Neural progenitor cell (in vitro differentiated cells): ENCODE data around the gene LRFN2. TPM values are rescaled to one million over a fixed set of nuclear protein-coding genes. Genes with fewer than 3 reads are reported as not detected.

Source experiments
- DNase-seq: peaks from one replicate; pipeline ENCODE4 v3.0.0-alpha.2; 2016; ENCODE audit warnings: low spot score
- H2AFZ ChIP-seq: fragments of 200-600 bp; sonication (generic); replicated peaks from 2 replicates; pipeline ENCODE4 v1.6.1; 2016; ENCODE audit warnings: antibody characterized with exemption
- H3F3A ChIP-seq: fragments of 200-600 bp; sonication (generic); 2 replicates; pipeline ENCODE4 v1.6.1; 2016; ENCODE audit warnings: antibody characterized with exemption, low read depth
- H3K27ac ChIP-seq: fragments of 200-600 bp; sonication (generic); 2 replicates; pipeline ENCODE4 v1.5.1; 2016; ENCODE audit warnings: mild to moderate bottlenecking
- H3K27me3 ChIP-seq: fragments of 200-600 bp; sonication (generic); 2 replicates; pipeline ENCODE4 v1.6.1; 2016; ENCODE audit warnings: mild to moderate bottlenecking, moderate library complexity
- H3K36me3 ChIP-seq: fragments of 200-600 bp; sonication (generic); 2 replicates; pipeline ENCODE4 v1.5.1; 2016
- H3K4me1 ChIP-seq: fragments of 200-600 bp; sonication (generic); 2 replicates; pipeline ENCODE4 v1.6.1; 2016; ENCODE audit warnings: mixed run types
- H3K4me2 ChIP-seq: fragments of 200-600 bp; sonication (generic); 2 replicates; pipeline ENCODE4 v1.6.1; 2016
- H3K4me3 ChIP-seq: fragments of 200-600 bp; sonication (generic); 2 replicates; pipeline ENCODE4 v1.5.1; 2016
- H3K79me2 ChIP-seq: fragments of 200-600 bp; sonication (generic); 2 replicates; pipeline ENCODE4 v1.6.1; 2016; ENCODE audit warnings: low read depth
- H3K9ac ChIP-seq: fragments of 200-600 bp; sonication (generic); 2 replicates; pipeline ENCODE4 v1.6.1; 2016
- H3K9me3 ChIP-seq: fragments of 200-600 bp; sonication (generic); 2 replicates; pipeline ENCODE4 v1.5.1; 2016; ENCODE audit warnings: low read depth
- H4K20me1 ChIP-seq: fragments of 200-600 bp; sonication (generic); 2 replicates; pipeline ENCODE4 v1.6.1; 2016; ENCODE audit warnings: low read depth
- H3K27ac Mint-ChIP-seq: 3 replicates; pipeline ENCODE4 v1.8.0; 2021; ENCODE audit warnings: mixed read lengths
- H3K27me3 Mint-ChIP-seq: 2 replicates; pipeline ENCODE4 v1.8.0; 2022; ENCODE audit warnings: low read depth, mild to moderate bottlenecking, inconsistent platforms, moderate library complexity, mixed read lengths; ENCODE audit not compliant: insufficient read depth
- H3K36me3 Mint-ChIP-seq: 3 replicates; pipeline ENCODE4 v1.8.0; 2021; ENCODE audit warnings: mixed read lengths
- H3K4me1 Mint-ChIP-seq: 3 replicates; pipeline ENCODE4 v1.8.0; 2021; ENCODE audit warnings: mixed read lengths
- H3K4me3 Mint-ChIP-seq: 3 replicates; pipeline ENCODE4 v1.8.0; 2021; ENCODE audit warnings: mild to moderate bottlenecking, moderate library complexity, mixed read lengths
- H3K9me3 Mint-ChIP-seq: 3 replicates; pipeline ENCODE4 v1.8.0; 2020; ENCODE audit warnings: mixed read lengths
- CTCF ChIP-seq: fragments of 200-600 bp; sonication (generic); IDR thresholded peaks from 2 replicates; pipeline ENCODE4 v1.5.1; 2017; ENCODE audit warnings: antibody characterized with exemption, mild to moderate bottlenecking
- EZH2 ChIP-seq: fragments of 200-600 bp; sonication (generic); IDR thresholded peaks from 2 replicates; pipeline ENCODE4 v1.6.1; 2017; ENCODE audit warnings: antibody characterized with exemption, mild to moderate bottlenecking, moderate library complexity
- EZH2phosphoT487 ChIP-seq: fragments of 200-600 bp; sonication (generic); IDR thresholded peaks from 2 replicates; pipeline ENCODE4 v1.6.1; 2017; ENCODE audit warnings: antibody characterized with exemption
- total RNA-seq: library from RNA; depleted of rRNA; stranded (reverse); fragments of >200 nt; gene quantifications from 2 replicates; pipeline ENCODE4 v1.2.3, GENCODE V29; 2015; ENCODE audit warnings: low replicate concordance

The LRFN2 gene
- total RNA-seq, 1 donor from 2014 or later, result not detected

GRCh38 chr6:40556881-40557280 lies 30.3 kb downstream of the LRFN2 start:
- no peak overlapping the region for H3K27ac ChIP-seq
- H3K79me2 ChIP-seq, result no peaks in the 10 kb centered on the region
- Mint-ChIP-seq H3K27me3 (peaks cover 2% of the 10 kb centered on the region), H3K4me1 (peaks cover 20% of the 10 kb centered on the region), H3K36me3 (no peaks in the 10 kb centered on the region), H3K9me3 (no peaks in the 10 kb centered on the region), H3K27ac (peak overlapping the region; percentile 2), H3K4me3 (no peak overlapping the region)
- H3K27me3 ChIP-seq, result no peaks in the 10 kb centered on the region
- H3K36me3 ChIP-seq, result no peaks in the 10 kb centered on the region
- no peaks in the 10 kb centered on the region for H3K9me3 ChIP-seq
- DNase-seq, result no peak
- H3K4me1 ChIP-seq, result peaks cover 12% of the 10 kb centered on the region
- no peak overlapping the region for H2AFZ ChIP-seq
- no peak overlapping the region for H3K4me2 ChIP-seq
- H3K4me3 ChIP-seq, result no peak overlapping the region
- no peaks in the 10 kb centered on the region for H4K20me1 ChIP-seq
- no peaks in the 10 kb centered on the region for H3F3A ChIP-seq
- TF ChIP-seq EZH2phosphoT487 (no peak), EZH2 (no peak), CTCF (no peak)
- no peak overlapping the region for H3K9ac ChIP-seq

- no peaks in the 10 kb centered on the region for H3K9me3 Mint-ChIP-seq
- Histone ChIP-seq H3K9me3 (no peaks in the 10 kb centered on the region), H3K27ac (no peak overlapping the region), H3K79me2 (no peaks in the 10 kb centered on the region), H2AFZ (no peak overlapping the region), H3K4me2 (no peak overlapping the region), H4K20me1 (no peaks in the 10 kb centered on the region), H3K9ac (no peak overlapping the region), H3K27me3 (no peaks in the 10 kb centered on the region), H3K4me3 (no peak overlapping the region), H3F3A (no peaks in the 10 kb centered on the region), H3K4me1 (peaks cover 12% of the 10 kb centered on the region), H3K36me3 (no peaks in the 10 kb centered on the region)
- H3K27ac Mint-ChIP-seq, result peak overlapping the region; percentile 27
- DNase-seq, result peak; percentile 24
- no peak overlapping the region for H3K4me3 Mint-ChIP-seq
- peaks cover 20% of the 10 kb centered on the region for H3K4me1 Mint-ChIP-seq
- H3K27me3 Mint-ChIP-seq, result peaks cover 2% of the 10 kb centered on the region
- TF ChIP-seq CTCF (no peak), EZH2phosphoT487 (no peak), EZH2 (no peak)
- H3K36me3 Mint-ChIP-seq, result no peaks in the 10 kb centered on the region
These were observed 31.1 kb downstream of the LRFN2 start for GRCh38 chr6:40556023-40556422.

- Histone ChIP-seq H3K9me3 (no peaks in the 10 kb centered on the region), H3K79me2 (no peaks in the 10 kb centered on the region), H4K20me1 (no peaks in the 10 kb centered on the region), H3K27me3 (no peaks in the 10 kb centered on the region), H3K36me3 (no peaks in the 10 kb centered on the region), H2AFZ (no peak overlapping the region), H3K4me1 (peaks cover 12% of the 10 kb centered on the region), H3K27ac (no peak overlapping the region), H3K4me3 (no peak overlapping the region), H3K4me2 (peak overlapping the region; percentile 18), H3F3A (no peaks in the 10 kb centered on the region), H3K9ac (no peak overlapping the region)
- Mint-ChIP-seq H3K27ac (no peak overlapping the region), H3K36me3 (no peaks in the 10 kb centered on the region), H3K27me3 (peaks cover 2% of the 10 kb centered on the region), H3K4me3 (no peak overlapping the region), H3K9me3 (no peaks in the 10 kb centered on the region), H3K4me1 (peaks cover 22% of the 10 kb centered on the region)
- TF ChIP-seq CTCF, result no peak
- no peak for TF ChIP-seq EZH2phosphoT487
- no peak for TF ChIP-seq EZH2
- DNase-seq, result no peak
These were observed 32.1 kb downstream of the LRFN2 start for GRCh38 chr6:40555092-40555491.
